HUES6 (cell line): Measurements from ENCODE around the gene VRK2.
"Not testable (repeated sequence)": the region's sequence is repeated elsewhere in the genome, so short reads cannot be mapped to it uniquely, and the experiment has no call there.

Experiments
- H3K27ac ChIP-seq: 2 replicates; pipeline ENCODE4 v1.7.0; 2013; ENCODE audit warnings: low read depth, mild to moderate bottlenecking, low read length, inconsistent platforms
- H3K27me3 ChIP-seq: 2 replicates; pipeline ENCODE4 v1.6.1; 2013; ENCODE audit warnings: low read length; ENCODE audit not compliant: control insufficient read depth, insufficient read depth
- H3K36me3 ChIP-seq: 2 replicates; pipeline ENCODE4 v1.6.1; 2013; ENCODE audit warnings: low read length; ENCODE audit not compliant: control insufficient read depth, insufficient read depth
- H3K4me1 ChIP-seq: 2 replicates; pipeline ENCODE4 v1.6.1; 2013; ENCODE audit warnings: low read length; ENCODE audit not compliant: control insufficient read depth, insufficient read depth
- H3K4me3 ChIP-seq: 2 replicates; pipeline ENCODE4 v1.5.1; 2013; ENCODE audit warnings: low read depth, low read length
- H3K9ac ChIP-seq: one replicate; pipeline ENCODE4 v1.6.1; 2013; ENCODE audit warnings: mild to moderate bottlenecking, low read length
- H3K9me3 ChIP-seq: 2 replicates; pipeline ENCODE4 v1.6.1; 2013; ENCODE audit warnings: low read depth, low read length; ENCODE audit not compliant: control insufficient read depth, insufficient read depth

Gene VRK2

GRCh38 chr2:58107803-58108710 lies 61.5 kb downstream of the VRK2 start:
- Histone ChIP-seq H3K36me3 (no peaks in the 10 kb centered on the region), H3K4me1 (peaks cover 9% of the 10 kb centered on the region; the same call in 1 of the 2 replicates), H3K4me3 (no peak overlapping the region), H3K9me3 (no peaks in the 10 kb centered on the region), H3K27me3 (no peaks in the 10 kb centered on the region), H3K27ac (no peak overlapping the region), H3K9ac (peak overlapping the region; percentile 4)

GRCh38 chr2:58109481-58109880 lies 62.9 kb downstream of the VRK2 start:
- Histone ChIP-seq H3K36me3 (no peaks in the 10 kb centered on the region), H3K27ac (no peak overlapping the region), H3K27me3 (no peaks in the 10 kb centered on the region), H3K4me1 (peaks cover 9% of the 10 kb centered on the region; the same call in 1 of the 2 replicates), H3K9ac (no peak overlapping the region), H3K4me3 (no peak overlapping the region), H3K9me3 (no peaks in the 10 kb centered on the region)

GRCh38 chr2:58110765-58111164 lies 64.2 kb downstream of the VRK2 start:
- H3K4me1 ChIP-seq: peaks cover 9% of the 10 kb centered on the region; the same call in 1 of the 2 replicates
- H3K9ac ChIP-seq: no peak overlapping the region
- H3K27ac ChIP-seq: no peak overlapping the region

DNA sequence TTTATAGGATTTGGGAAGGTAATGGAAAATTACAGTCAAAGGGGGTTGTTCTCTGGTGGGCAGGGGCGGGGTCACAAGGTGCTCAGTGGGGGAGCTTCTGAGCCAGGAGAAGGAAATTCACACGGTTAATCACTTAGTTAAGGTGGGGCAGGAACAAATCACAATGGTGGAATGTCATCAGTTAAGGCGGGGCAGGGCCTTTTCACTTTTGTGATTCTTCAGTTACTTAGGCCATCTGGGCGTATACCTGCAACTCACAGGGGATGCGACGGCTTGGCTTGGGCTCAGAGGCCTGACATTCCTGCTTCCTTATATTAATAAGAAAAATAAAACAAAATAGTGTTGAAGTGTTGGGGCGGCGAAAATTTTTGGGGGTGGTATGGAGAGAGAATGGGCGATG lies 67.0 kb downstream of the VRK2 start:
- H3K36me3 ChIP-seq, H3K27me3 ChIP-seq, H3K4me3 ChIP-seq, H3K27ac ChIP-seq, H3K4me1 ChIP-seq, H3K9me3 ChIP-seq, H3K9ac ChIP-seq: not testable (repeated sequence)

More at GRCh38 chr2:58110765-58111164, 64.2 kb downstream of the VRK2 start:
- no peaks in the 10 kb centered on the region for H3K9me3 ChIP-seq
- H3K27me3 ChIP-seq: no peaks in the 10 kb centered on the region
- H3K4me3 ChIP-seq: no peak overlapping the region
- H3K36me3 ChIP-seq: no peaks in the 10 kb centered on the region

- Histone ChIP-seq H3K27ac (no peak overlapping the region), H3K27me3 (no peaks in the 10 kb centered on the region), H3K9ac (no peak overlapping the region), H3K9me3 (no peaks in the 10 kb centered on the region), H3K36me3 (peaks cover 5% of the 10 kb centered on the region; the same call in 1 of the 2 replicates), H3K4me1 (no peaks in the 10 kb centered on the region), H3K4me3 (no peak overlapping the region)
Observed at GRCh38 chr2:58120626-58121229, 74.1 kb downstream of the VRK2 start.

- no peak overlapping the region for H3K27ac ChIP-seq
Observed at GRCh38 chr2:58122040-58122439, 75.4 kb downstream of the VRK2 start.

GRCh38 chr2:58122540-58122939 lies 75.9 kb downstream of the VRK2 start:
- Histone ChIP-seq H3K36me3 (peaks cover 5% of the 10 kb centered on the region; the same call in 1 of the 2 replicates), H3K4me3 (no peak overlapping the region), H3K9ac (no peak overlapping the region), H3K27me3 (no peaks in the 10 kb centered on the region), H3K4me1 (no peaks in the 10 kb centered on the region), H3K27ac (no peak overlapping the region), H3K9me3 (no peaks in the 10 kb centered on the region)

More at GRCh38 chr2:58122040-58122439, 75.4 kb downstream of the VRK2 start:
- no peaks in the 10 kb centered on the region for H3K4me1 ChIP-seq
- H3K4me3 ChIP-seq: no peak overlapping the region
- H3K36me3 ChIP-seq: peaks cover 5% of the 10 kb centered on the region; the same call in 1 of the 2 replicates
- no peaks in the 10 kb centered on the region for H3K27me3 ChIP-seq
- H3K9me3 ChIP-seq: no peaks in the 10 kb centered on the region
- no peak overlapping the region for H3K9ac ChIP-seq

- Histone ChIP-seq H3K9ac (no peak overlapping the region), H3K4me3 (no peak overlapping the region), H3K4me1 (no peaks in the 10 kb centered on the region), H3K36me3 (peaks cover 5% of the 10 kb centered on the region; the same call in 1 of the 2 replicates), H3K9me3 (no peaks in the 10 kb centered on the region), H3K27me3 (no peaks in the 10 kb centered on the region), H3K27ac (no peak overlapping the region)
Observed at GRCh38 chr2:58127111-58127510, 80.5 kb downstream of the VRK2 start.

- Histone ChIP-seq H3K36me3 (no peaks in the 10 kb centered on the region), H3K9me3 (no peaks in the 10 kb centered on the region), H3K9ac (no peak overlapping the region), H3K4me1 (no peaks in the 10 kb centered on the region), H3K27me3 (no peaks in the 10 kb centered on the region), H3K4me3 (no peak overlapping the region), H3K27ac (no peak overlapping the region)
Observed at GRCh38 chr2:58130238-58130637, 83.6 kb downstream of the VRK2 start.

DNA sequence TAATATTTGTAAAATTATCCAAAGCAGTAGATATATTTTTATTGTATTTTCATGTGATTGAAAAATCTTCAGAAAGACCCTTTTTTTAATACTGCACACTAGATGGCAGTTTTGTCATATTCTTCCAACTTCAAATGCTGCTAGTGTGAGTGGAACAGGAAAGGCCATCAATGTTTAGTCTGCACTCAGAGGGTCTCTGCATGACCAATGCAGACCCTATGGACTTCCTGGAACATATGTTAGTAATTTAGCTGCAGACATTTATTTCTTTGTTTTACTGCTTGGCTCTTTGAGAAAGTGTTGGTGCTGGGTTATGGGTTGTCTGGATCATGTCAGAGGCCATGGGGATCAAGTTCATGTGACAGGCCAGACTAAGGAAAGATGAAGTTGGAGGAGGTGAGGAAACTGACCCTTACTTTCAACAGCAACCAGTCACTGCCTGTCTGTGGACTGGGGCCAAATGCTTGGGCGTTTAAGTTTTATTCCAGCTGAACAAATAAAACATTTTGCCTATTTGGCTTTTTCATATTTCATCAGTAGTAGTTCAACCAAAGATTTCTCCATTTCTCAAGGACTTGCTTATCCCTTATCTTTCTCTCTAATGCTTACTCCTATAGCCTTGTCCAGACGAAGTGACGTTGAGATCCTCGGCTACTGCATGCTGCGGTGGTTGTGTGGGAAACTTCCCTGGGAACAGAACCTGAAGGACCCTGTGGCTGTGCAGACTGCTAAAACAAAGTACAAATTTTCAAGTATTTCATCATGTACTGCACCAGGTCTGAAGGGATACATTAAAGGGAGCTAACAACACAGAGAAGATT lies 84.8 kb downstream of the VRK2 start:
- no peak overlapping the region for H3K9ac ChIP-seq
- no peak overlapping the region for H3K4me3 ChIP-seq
- H3K9me3 ChIP-seq: no peaks in the 10 kb centered on the region
- no peaks in the 10 kb centered on the region for H3K4me1 ChIP-seq
- no peaks in the 10 kb centered on the region for H3K27me3 ChIP-seq
- no peak overlapping the region for H3K27ac ChIP-seq
- H3K36me3 ChIP-seq: no peaks in the 10 kb centered on the region; the same call in 1 of the 2 replicates
